Germinal center (tissue), 1 donor: ENCODE data around the gene CTAGE8.
"Not testable (repeated sequence)": the region's sequence is repeated elsewhere in the genome, so short reads cannot be mapped to it uniquely, and the experiment has no call there.

Experiments
- DNase-seq: peaks from one replicate; pipeline ENCODE4 v3.0.0; 2012; ENCODE audit warnings: mixed read lengths, low spot score

CTAGE8 gene, protein sequence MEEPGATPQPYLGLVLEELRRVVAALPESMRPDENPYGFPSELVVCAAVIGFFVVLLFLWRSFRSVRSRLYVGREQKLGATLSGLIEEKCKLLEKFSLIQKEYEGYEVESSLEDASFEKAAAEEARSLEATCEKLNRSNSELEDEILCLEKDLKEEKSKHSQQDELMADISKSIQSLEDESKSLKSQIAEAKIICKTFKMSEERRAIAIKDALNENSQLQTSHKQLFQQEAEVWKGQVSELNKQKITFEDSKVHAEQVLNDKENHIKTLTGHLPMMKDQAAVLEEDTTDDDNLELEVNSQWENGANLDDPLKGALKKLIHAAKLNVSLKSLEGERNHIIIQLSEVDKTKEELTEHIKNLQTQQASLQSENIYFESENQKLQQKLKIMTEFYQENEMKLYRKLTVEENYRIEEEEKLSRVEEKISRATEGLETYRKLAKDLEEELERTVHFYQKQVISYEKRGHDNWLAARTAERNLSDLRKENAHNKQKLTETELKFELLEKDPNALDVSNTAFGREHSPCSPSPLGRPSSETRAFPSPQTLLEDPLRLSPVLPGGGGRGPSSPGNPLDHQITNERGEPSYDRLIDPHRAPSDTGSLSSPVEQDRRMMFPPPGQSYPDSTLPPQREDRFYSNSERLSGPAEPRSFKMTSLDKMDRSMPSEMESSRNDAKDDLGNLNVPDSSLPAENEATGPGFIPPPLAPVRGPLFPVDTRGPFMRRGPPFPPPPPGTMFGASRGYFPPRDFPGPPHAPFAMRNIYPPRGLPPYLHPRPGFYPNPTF

GRCh38 chr7:144269188-144269587, at the start of gene CTAGE8:
Gene CTAGE8, minus strand, starts transcription at chr7:144269288. Its CDS starts 38 bp downstream, at chr7:144269250.
- DNase-seq = not testable (repeated sequence)

DNA sequence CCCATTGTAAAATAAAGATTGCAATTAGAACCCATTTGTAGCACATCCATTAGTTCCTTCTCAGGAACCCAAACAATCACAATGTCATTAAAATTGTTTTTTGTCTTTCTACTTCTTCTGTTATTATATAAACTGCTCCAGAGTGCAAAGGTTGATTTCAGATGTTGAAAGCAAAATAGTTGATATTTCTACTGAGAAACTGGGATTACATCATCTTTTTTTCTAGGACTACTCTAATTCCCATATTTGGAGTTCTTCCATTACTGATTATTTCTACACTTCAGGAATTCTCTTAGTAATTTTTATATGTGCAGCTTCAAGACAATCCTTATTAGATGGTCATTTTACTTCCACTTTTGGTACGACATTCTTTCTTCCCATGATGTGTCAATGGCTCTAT, 48.4 kb upstream of the CTAGE8 start:
- not testable (repeated sequence) for DNase-seq

GRCh38 chr7:144311872-144312469, 42.9 kb upstream of the CTAGE8 start, which contains the start of gene OR2A1:
Gene OR2A1, plus strand, starts transcription at chr7:144312419. Its CDS starts 5,706 bp downstream, at chr7:144318125.
- DNase-seq = not testable (repeated sequence)

GRCh38 chr7:144311218-144311617, 42.1 kb upstream of the CTAGE8 start:
- not testable (repeated sequence) for DNase-seq

DNA sequence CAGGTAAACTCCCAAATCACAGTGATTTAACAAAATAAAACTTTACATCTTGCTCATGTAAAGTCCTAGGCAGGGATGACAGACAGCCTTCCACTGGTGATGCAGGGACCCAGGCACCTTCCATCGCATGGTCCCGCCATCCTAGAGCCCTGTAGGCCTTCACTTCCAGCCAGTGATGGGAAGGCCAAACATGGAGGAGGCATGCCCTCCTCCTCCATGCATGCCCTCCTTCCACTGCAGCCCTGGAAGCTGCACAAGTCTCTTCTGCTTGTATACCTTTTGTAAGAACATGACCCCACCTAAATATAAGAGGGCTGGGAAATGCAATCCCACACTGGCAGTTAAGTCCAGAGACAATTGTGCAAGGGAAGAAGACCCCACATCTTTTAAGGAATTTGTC, 40.6 kb upstream of the CTAGE8 start:
- not testable (repeated sequence) for DNase-seq

DNA sequence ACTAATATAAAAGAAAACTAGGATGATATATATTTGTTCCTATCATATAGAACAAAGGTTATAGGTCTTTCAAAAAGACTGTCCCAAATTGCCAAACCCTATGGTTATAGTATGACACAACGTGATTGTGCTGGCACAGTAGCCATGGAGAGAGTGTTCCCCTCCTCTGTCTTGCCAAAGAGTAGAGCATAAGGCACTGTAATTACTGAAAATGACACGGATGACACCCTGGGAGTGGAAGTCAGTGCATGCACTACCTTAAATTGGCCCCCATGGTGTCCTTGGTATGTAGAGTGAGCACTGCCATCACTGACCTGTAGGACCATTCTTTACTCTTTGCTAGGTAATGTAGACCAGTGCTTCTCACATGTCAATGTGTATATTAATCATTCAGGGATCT, 36.1 kb upstream of the CTAGE8 start:
- not testable (repeated sequence) for DNase-seq

DNA sequence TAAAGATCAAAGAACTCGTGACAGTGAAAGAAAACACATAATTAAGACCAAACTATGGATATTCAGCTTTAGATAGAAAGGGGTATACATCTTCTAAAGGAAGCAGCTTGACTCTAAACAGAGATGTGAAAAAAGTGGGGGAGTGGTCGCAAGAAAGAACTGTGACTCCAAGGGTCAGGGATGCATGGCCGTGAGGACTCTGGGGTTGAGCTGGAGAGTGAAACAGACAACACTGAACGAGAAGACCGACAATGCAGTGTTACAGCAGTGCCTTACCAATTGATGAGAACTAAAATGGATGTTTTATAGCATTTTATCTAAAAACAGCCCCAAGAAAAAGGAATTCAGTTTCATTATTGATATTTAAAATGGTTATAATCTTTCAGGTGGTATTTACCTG, 34.5 kb upstream of the CTAGE8 start:
- not testable (repeated sequence) for DNase-seq

- DNase-seq = not testable (repeated sequence)
Measured at GRCh38 chr7:144302578-144303303, 33.7 kb upstream of the CTAGE8 start.

GRCh38 chr7:144293794-144294499, 24.9 kb upstream of the CTAGE8 start:
- not testable (repeated sequence) for DNase-seq

DNA sequence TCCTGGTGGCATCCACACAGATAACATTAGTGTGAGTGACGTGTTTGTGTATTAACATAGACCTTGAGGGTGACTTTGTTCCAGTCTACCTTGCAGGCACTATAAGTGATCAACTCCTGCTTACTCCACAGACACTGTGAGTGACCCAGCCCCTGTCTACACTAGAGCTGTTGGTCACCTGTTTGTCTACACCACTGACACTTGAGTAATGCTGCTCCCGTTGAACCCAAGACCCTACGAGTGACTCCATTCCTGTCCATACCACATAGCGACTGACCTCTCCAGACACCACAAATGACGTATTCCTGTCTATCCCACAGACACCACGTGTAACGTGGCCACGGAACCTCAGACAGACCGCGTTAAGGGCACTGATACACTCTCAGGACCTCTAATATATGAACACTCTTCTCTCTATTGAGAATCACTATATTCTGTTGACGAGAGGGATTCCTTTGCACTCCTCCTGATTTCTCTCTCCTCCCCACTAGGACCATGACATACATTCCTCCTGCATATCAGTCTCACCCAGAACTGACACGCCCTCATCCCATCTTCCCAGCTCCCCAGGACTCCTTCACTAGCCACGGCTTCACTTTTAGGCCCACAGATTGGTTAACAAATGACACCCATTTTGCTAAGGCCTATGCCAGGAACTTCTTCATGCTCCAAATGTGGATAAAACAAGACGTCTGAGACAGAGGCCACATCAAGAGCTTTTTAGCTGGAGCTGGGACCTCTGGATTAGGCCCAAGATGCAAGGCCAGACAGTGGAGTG, 23.5 kb upstream of the CTAGE8 start:
- not testable (repeated sequence) for DNase-seq

DNA sequence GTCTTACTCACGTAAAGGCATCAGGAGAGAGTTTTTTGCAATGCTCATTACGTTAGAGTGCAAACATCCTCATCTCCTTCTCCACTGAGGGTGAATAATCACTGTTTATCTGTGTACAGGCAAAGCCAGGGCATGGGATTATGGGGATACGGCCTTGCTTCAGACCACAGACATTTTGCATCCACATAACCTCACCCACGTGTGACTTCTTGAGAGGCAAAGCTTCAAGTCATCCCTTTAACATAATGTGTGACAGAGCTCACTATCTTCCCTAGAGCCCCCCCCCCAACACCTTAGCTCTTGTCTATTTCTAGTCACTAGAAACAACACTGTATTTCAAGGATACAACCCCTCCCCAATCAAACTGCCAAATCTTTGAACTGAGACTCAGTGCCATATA, 22.5 kb upstream of the CTAGE8 start:
- DNase-seq = not testable (repeated sequence)

GRCh38 chr7:144287171-144287784, 18.2 kb upstream of the CTAGE8 start:
- DNase-seq = not testable (repeated sequence)

DNA sequence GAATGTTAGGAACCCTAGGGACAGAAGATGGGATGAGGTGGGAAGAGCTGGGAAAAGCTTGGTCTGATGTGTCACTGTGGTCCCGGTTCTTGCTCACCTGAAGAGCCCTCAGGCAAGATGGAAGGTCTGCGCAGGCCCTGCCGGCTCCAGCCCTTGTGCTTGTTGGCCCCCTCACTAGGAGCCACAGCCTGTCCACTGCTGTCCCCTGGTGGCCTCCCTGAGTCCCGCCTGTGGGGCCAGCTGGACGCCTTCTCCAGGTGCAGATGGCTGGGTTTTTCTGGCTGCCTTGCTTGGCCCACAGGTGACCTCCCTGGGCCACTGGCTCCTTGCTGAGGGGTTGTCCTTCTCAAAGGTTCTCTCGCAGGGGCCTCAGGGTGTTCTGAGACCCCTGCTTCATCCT, 14.6 kb upstream of the CTAGE8 start:
- not testable (repeated sequence) for DNase-seq

DNA sequence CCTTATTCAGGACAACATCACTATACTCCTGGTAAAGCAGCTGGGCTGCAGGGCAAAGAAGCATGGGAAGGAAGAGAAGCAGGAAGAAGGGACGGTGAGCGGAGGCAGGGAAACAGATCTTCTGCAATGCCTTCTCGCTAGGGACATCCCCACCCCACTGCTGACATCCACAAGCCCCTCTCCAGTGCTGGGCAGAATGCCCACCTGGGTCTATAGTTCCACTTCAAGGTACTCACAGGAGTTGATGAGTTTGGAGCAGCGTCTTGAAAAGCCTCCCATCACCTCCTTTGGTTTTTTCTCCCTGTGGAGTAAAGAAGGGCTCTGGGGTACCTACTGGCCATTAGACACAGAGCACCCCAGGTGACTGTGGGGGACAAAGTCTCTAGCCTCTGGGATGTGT, 13.4 kb upstream of the CTAGE8 start:
- DNase-seq = not testable (repeated sequence)

DNA sequence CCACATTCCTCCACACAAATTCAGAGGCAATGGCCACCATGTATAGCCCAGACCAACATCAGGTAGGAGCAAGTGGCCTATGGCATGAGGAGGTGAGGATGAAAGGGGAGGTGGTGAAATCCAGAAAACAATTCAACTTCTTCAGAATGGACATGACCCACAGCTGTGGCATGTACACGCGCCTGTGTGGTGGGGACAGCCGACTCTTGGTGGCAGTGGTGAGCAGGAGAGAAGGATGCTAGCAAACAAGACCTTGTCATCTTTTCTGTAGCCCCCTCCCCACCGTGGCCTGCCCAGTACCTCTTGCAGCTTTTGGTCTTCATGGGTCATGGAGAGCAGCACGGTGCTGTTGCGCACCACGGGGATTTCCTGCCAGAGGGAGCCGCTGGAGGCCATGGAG, 12.9 kb upstream of the CTAGE8 start:
- not testable (repeated sequence) for DNase-seq

DNA sequence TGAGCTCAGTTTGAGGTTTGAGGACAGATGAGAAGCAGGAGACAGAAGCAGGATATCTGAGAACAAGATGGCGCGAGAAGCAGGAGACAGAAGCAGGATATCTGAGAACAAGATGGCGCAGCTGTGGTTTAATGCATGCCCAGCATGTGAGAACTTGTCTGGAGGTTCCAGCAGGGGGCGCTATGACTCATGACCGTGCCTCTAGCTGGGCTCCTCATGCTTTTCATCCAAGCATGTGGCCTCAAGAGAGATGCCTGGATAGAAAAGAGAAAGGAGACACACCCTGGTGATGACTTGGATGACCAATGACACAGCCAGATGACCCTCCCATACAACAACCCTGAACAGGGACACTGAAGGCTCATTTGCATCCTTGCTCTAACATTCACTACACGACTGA, 10.9 kb upstream of the CTAGE8 start:
- not testable (repeated sequence) for DNase-seq

- not testable (repeated sequence) for DNase-seq
Measured at GRCh38 chr7:144275281-144275680, 6.2 kb upstream of the CTAGE8 start.

- not testable (repeated sequence) for DNase-seq
Measured at GRCh38 chr7:144264692-144265091, 4.4 kb downstream of the CTAGE8 start, which contains the start of gene OR2A7. Gene OR2A7, minus strand, starts transcription at chr7:144264792. Its CDS starts 5,164 bp downstream, at chr7:144259628.

GRCh38 chr7:144262128-144262527, 7.0 kb downstream of the CTAGE8 start:
- DNase-seq = not testable (repeated sequence)

- not testable (repeated sequence) for DNase-seq
Measured at GRCh38 chr7:144259067-144259466, 10.0 kb downstream of the CTAGE8 start.
